ENCODE data around the gene EIF3D. TPM values are rescaled to one million over a fixed set of nuclear protein-coding genes. Genes with fewer than 3 reads are reported as not detected.

EIF3D gene
- polyA plus RNA-seq, 1 experiment: 349 TPM

GRCh38 chr22:36565686-36566085, 36.7 kb upstream of the EIF3D start:
- CTCF ChIA-PET: interaction anchor here (1.7 kb wide), 1 partner anchor 290 kb away, joined by 4 read pairs; no protein-coding TSS in a partner anchor
- no peak for TF ChIP-seq CTCF (IDR thresholded peaks at IDR 0.05; ENCODE audit: low read depth, low read length)
- Histone ChIP-seq H3K4me3 (ENCODE audit: low read depth, low read length) (no peak overlapping the region), H3K9me3 (ENCODE audit: control insufficient read depth, insufficient read depth, low read length) (no peaks in the 10 kb centered on the region; the same call in 1 of the 2 replicates), H3K27ac (ENCODE audit: low read depth, low read length) (no peak overlapping the region), H3K27me3 (ENCODE audit: control insufficient read depth, insufficient read depth, low read length) (peaks cover 32% of the 10 kb centered on the region)
- DNase-seq (ENCODE audit: low read depth, low spot score): no peak
- POLR2A ChIA-PET: no interaction called here

- no peak overlapping the region for H3K4me3 ChIP-seq (ENCODE audit: low read depth, low read length)
- ChIA-PET CTCF (interaction anchor here (1.7 kb wide), 1 partner anchor 291 kb away, joined by 4 read pairs; no protein-coding TSS in a partner anchor), POLR2A (interaction anchor here (0.7 kb wide), 1 partner anchor 171 kb away, joined by 3 read pairs; no protein-coding TSS in a partner anchor)
- H3K9me3 ChIP-seq (ENCODE audit: control insufficient read depth, insufficient read depth, low read length): no peaks in the 10 kb centered on the region; the same call in 1 of the 2 replicates
- DNase-seq (ENCODE audit: low read depth, low spot score): no peak
- TF ChIP-seq CTCF (IDR thresholded peaks at IDR 0.05; ENCODE audit: low read depth, low read length): no peak
- peaks cover 32% of the 10 kb centered on the region for H3K27me3 ChIP-seq (ENCODE audit: control insufficient read depth, insufficient read depth, low read length)
- H3K27ac ChIP-seq (ENCODE audit: low read depth, low read length): no peak overlapping the region
Observed at GRCh38 chr22:36565159-36565507, 36.2 kb upstream of the EIF3D start.

- POLR2A ChIA-PET: interaction anchor here (0.7 kb wide), 1 partner anchor 172 kb away, joined by 3 read pairs; no protein-coding TSS in a partner anchor
- Histone ChIP-seq H3K9me3 (ENCODE audit: control insufficient read depth, insufficient read depth, low read length) (no peaks in the 10 kb centered on the region; the same call in 1 of the 2 replicates), H3K27ac (ENCODE audit: low read depth, low read length) (no peak overlapping the region), H3K4me3 (ENCODE audit: low read depth, low read length) (no peak overlapping the region), H3K27me3 (ENCODE audit: control insufficient read depth, insufficient read depth, low read length) (peaks cover 32% of the 10 kb centered on the region)
- DNase-seq (ENCODE audit: low read depth, low spot score): no peak
- CTCF ChIA-PET: interaction anchor here (1.7 kb wide), 1 partner anchor 291 kb away, joined by 4 read pairs; no protein-coding TSS in a partner anchor
- no peak for TF ChIP-seq CTCF (IDR thresholded peaks at IDR 0.05; ENCODE audit: low read depth, low read length)
Observed at GRCh38 chr22:36564422-36565158, 35.6 kb upstream of the EIF3D start.

- H3K27me3 ChIP-seq (ENCODE audit: control insufficient read depth, insufficient read depth, low read length): peaks cover 31% of the 10 kb centered on the region
- POLR2A ChIA-PET: no interaction called here
- DNase-seq (ENCODE audit: low read depth, low spot score): no peak
Observed at GRCh38 chr22:36563898-36564297, 34.9 kb upstream of the EIF3D start.

More at GRCh38 chr22:36563898-36564297, 34.9 kb upstream of the EIF3D start:
- no peaks in the 10 kb centered on the region; the same call in 1 of the 2 replicates for H3K9me3 ChIP-seq (ENCODE audit: control insufficient read depth, insufficient read depth, low read length)
- no peak overlapping the region for H3K27ac ChIP-seq (ENCODE audit: low read depth, low read length)
- no peak overlapping the region for H3K4me3 ChIP-seq (ENCODE audit: low read depth, low read length)
- TF ChIP-seq CTCF (IDR thresholded peaks at IDR 0.05; ENCODE audit: low read depth, low read length): no peak
- CTCF ChIA-PET: interaction anchor here (0.5 kb wide), 1 partner anchor 8 kb away, joined by 3 read pairs; no protein-coding TSS in a partner anchor
